C4-2B (cell line): ENCODE results near the gene HOXC11.

Experiments used
- CTCF ChIP-seq: fragments of 450-650 bp; conservative IDR thresholded peaks from 2 replicates; pipeline ENCODE4 v1.5.1; 2017; ENCODE audit warnings: mild to moderate bottlenecking
- ZFX ChIP-seq: fragments of 450-650 bp; IDR thresholded peaks from 2 replicates; pipeline ENCODE4 v1.6.1; 2017

GRCh38 chr12:54016051-54016450 lies 43.1 kb downstream of the HOXC11 start:
- TF ChIP-seq CTCF (no peak), ZFX (no peak)
